ENCODE results near the gene EIF5.
A peak's percentile ranks its signal among the peaks of the same experiment; 100 is the strongest.

The EIF5 gene

DNA sequence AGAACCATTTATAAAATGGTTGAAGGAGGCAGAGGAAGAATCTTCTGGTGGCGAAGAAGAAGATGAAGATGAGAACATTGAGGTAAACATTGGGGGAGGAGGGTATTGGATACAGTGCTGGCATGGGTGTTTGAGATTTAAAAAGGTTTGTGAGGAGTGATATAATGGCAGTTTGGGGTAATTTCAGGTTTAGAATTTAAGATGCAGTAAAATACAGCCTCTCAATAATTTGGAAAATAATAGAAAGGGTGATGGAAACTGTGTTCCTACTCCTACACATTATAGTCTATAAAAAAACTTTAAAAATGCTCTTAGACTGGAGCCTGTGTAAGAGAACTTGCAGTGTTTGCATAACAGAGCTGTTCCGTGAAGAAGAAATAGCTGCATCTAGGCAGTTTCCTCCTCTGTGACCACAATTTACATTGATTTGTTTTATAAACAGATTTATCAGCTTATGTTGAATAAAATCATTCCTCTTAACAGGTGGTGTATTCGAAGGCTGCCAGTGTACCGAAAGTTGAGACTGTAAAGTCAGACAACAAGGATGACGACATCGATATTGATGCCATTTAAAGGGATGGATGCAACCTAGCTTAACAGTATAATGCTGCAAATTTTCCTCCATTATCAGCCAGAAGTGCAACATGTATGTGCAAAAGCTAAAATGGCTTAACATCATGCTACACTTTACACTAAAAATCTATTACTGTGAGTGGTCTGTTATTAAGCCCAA is 6.6 kb downstream of the EIF5 start:
- H3K9me3 ChIP-seq (ENCODE audit: control insufficient read depth, insufficient read depth, low read depth, low read length), result no peaks in the 10 kb centered on the region
- ChIA-PET CTCF (interaction anchor here (0.5 to 2.0 kb wide), 4 partner anchors 14 to 736 kb away, joined by 3 to 8 read pairs (median 3); no protein-coding TSS in a partner anchor), POLR2A (no interaction called here)
- H3K36me3 ChIP-seq (ENCODE audit: control insufficient read depth in 2 of 2, insufficient read depth in 1 of 2, low read length in 2 of 2), result peaks cover 71 to 89% of the 10 kb centered on the region in 2 experiments
- TF ChIP-seq SCRT2 (tag by site-specific recombination; IDR thresholded peaks at IDR 0.05) (peak; percentile 33; the same call in 1 of the 2 replicates), ZNF37A (tag by site-specific recombination; IDR thresholded peaks at IDR 0.05) (no peak)
- TF ChIP-seq, protein P1, sequence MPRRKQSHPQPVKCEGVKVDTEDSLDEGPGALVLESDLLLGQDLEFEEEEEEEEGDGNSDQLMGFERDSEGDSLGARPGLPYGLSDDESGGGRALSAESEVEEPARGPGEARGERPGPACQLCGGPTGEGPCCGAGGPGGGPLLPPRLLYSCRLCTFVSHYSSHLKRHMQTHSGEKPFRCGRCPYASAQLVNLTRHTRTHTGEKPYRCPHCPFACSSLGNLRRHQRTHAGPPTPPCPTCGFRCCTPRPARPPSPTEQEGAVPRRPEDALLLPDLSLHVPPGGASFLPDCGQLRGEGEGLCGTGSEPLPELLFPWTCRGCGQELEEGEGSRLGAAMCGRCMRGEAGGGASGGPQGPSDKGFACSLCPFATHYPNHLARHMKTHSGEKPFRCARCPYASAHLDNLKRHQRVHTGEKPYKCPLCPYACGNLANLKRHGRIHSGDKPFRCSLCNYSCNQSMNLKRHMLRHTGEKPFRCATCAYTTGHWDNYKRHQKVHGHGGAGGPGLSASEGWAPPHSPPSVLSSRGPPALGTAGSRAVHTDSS (tag by site-specific recombination; IDR thresholded peaks at IDR 0.05), result peak; percentile 83
- H3K4me3 ChIP-seq (ENCODE audit: low read depth, low read length), result no peak overlapping the region
- no peak overlapping the region for H3K27ac ChIP-seq (ENCODE audit: extremely low read depth, low read depth, low read length)
- H3K4me1 ChIP-seq (ENCODE audit: control insufficient read depth, insufficient read depth, low read length), result peaks cover 4% of the 10 kb centered on the region; the same call in 1 of the 2 replicates

- Histone ChIP-seq H3K9me3 (ENCODE audit: control insufficient read depth, insufficient read depth, low read depth, low read length) (no peaks in the 10 kb centered on the region), H3K4me1 (ENCODE audit: control insufficient read depth, insufficient read depth, low read length) (no peaks in the 10 kb centered on the region), H3K27ac (ENCODE audit: extremely low read depth, low read depth, low read length) (no peak overlapping the region), H3K4me3 (ENCODE audit: low read depth, low read length) (no peak overlapping the region), H3K36me3 (ENCODE audit: control insufficient read depth in 2 of 2, insufficient read depth in 1 of 2, low read length in 2 of 2) (peaks cover 62 to 80% of the 10 kb centered on the region in 2 experiments)
- ChIA-PET POLR2A (no interaction called here), CTCF (interaction anchor here (0.5 to 2.0 kb wide), 5 partner anchors 13 to 825 kb away, joined by 3 to 8 read pairs (median 3); no protein-coding TSS in a partner anchor)
- TF ChIP-seq GLIS2 (tag by site-specific recombination; IDR thresholded peaks at IDR 0.05) (no peak), ZNF10 (tag by site-specific recombination; IDR thresholded peaks at IDR 0.05) (peak; percentile 65)
Observed at GRCh38 chr14:103341250-103342129, 7.5 kb downstream of the EIF5 start.

- CTCF ChIA-PET, result interaction anchor here (0.9 to 2.6 kb wide), 2 partner anchors 11 kb away, joined by 5 to 11 read pairs; no protein-coding TSS in a partner anchor
- Histone ChIP-seq H3K36me3 (ENCODE audit: control insufficient read depth in 2 of 2, insufficient read depth in 1 of 2, low read length in 2 of 2) (peaks cover 44 to 62% of the 10 kb centered on the region in 2 experiments), H3K4me1 (ENCODE audit: control insufficient read depth, insufficient read depth, low read length) (no peaks in the 10 kb centered on the region), H3K4me3 (ENCODE audit: low read depth, low read length) (no peak overlapping the region), H3K27ac (ENCODE audit: extremely low read depth, low read depth, low read length) (no peak overlapping the region), H3K9me3 (ENCODE audit: control insufficient read depth, insufficient read depth, low read depth, low read length) (no peaks in the 10 kb centered on the region)
- TF ChIP-seq, protein P2, sequence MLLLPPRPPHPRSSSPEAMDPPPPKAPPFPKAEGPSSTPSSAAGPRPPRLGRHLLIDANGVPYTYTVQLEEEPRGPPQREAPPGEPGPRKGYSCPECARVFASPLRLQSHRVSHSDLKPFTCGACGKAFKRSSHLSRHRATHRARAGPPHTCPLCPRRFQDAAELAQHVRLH (tag by site-specific recombination; IDR thresholded peaks at IDR 0.05), result no peak
- TF ChIP-seq FEZF1 (tag by site-specific recombination; IDR thresholded peaks at IDR 0.05), result peak; percentile 62
- POLR2A ChIA-PET, result interaction anchor here (1.6 to 5.0 kb wide), 3 partner anchors 8 to 14 kb away, joined by 4 to 46 read pairs (median 14); partner anchors contain the start of gene EIF5
Observed at GRCh38 chr14:103343164-103343879, 9.3 kb downstream of the EIF5 start.

- ChIA-PET CTCF (interaction anchor here (0.5 to 2.6 kb wide), 4 partner anchors 11 to 47 kb away, joined by 3 to 11 read pairs (median 4); no protein-coding TSS in a partner anchor), POLR2A (interaction anchor here (1.4 to 5.0 kb wide), 5 partner anchors 9 to 178 kb away, joined by 3 to 46 read pairs (median 5); partner anchors contain the start of genes CKB and EIF5)
- Histone ChIP-seq H3K27ac (ENCODE audit: extremely low read depth, low read depth, low read length) (no peak overlapping the region), H3K36me3 (ENCODE audit: control insufficient read depth in 2 of 2, insufficient read depth in 1 of 2, low read length in 2 of 2) (peaks cover 36 to 54% of the 10 kb centered on the region in 2 experiments), H3K4me3 (ENCODE audit: low read depth, low read length) (no peak overlapping the region), H3K4me1 (ENCODE audit: control insufficient read depth, insufficient read depth, low read length) (no peaks in the 10 kb centered on the region), H3K9me3 (ENCODE audit: control insufficient read depth, insufficient read depth, low read depth, low read length) (no peaks in the 10 kb centered on the region)
- TF ChIP-seq ZNF768 (tag by site-specific recombination; IDR thresholded peaks at IDR 0.05), result 0 out of 2 replicates have a peak, but pooled peaks have one; percentile 51
- TF ChIP-seq, protein P3, sequence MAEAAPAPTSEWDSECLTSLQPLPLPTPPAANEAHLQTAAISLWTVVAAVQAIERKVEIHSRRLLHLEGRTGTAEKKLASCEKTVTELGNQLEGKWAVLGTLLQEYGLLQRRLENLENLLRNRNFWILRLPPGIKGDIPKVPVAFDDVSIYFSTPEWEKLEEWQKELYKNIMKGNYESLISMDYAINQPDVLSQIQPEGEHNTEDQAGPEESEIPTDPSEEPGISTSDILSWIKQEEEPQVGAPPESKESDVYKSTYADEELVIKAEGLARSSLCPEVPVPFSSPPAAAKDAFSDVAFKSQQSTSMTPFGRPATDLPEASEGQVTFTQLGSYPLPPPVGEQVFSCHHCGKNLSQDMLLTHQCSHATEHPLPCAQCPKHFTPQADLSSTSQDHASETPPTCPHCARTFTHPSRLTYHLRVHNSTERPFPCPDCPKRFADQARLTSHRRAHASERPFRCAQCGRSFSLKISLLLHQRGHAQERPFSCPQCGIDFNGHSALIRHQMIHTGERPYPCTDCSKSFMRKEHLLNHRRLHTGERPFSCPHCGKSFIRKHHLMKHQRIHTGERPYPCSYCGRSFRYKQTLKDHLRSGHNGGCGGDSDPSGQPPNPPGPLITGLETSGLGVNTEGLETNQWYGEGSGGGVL (tag by site-specific recombination; IDR thresholded peaks at IDR 0.05), result no peak
Observed at GRCh38 chr14:103343905-103344797, 10.1 kb downstream of the EIF5 start.
